Measurements from ENCODE around the gene HACL1. TPM values are rescaled to one million over a fixed set of nuclear protein-coding genes. Genes with fewer than 3 reads are reported as not detected.

The HACL1 gene
- total RNA-seq, 1 experiment from 2014 or later = 25.0 TPM

GRCh38 chr3:15512166-15512565, 89.2 kb downstream of the HACL1 start:
- Histone ChIP-seq H3K4me1 (peaks cover 2% of the 10 kb centered on the region; the same call in 1 of the 2 replicates), H3K4me3 (no peak overlapping the region), H3K27me3 (no peaks in the 10 kb centered on the region), H3K27ac (no peak overlapping the region), H3K36me3 (no peaks in the 10 kb centered on the region), H3K9me3 (replicated peaks) (no peaks in the 10 kb centered on the region)
- peak; percentile 71 to 80 for DNase-seq

GRCh38 chr3:15511156-15511555, 90.2 kb downstream of the HACL1 start:
- no peaks in the 10 kb centered on the region for H3K27me3 ChIP-seq
- no peak overlapping the region for H3K4me3 ChIP-seq
- H3K27ac ChIP-seq = no peak overlapping the region
- no peaks in the 10 kb centered on the region for H3K36me3 ChIP-seq
- no peaks in the 10 kb centered on the region for H3K9me3 ChIP-seq (replicated peaks)
- DNase-seq = no peak
- H3K4me1 ChIP-seq = peaks cover 2% of the 10 kb centered on the region; the same call in 1 of the 2 replicates

Other genes starting within 250 kb of the HACL1 start
- 23.8 TPM in 2 replicates for gene METTL6, start 174.0 kb downstream of the HACL1 start, total RNA-seq (2014; rRNA removed; shearing (Covaris generic))
- gene EAF1, start 174.0 kb downstream of the HACL1 start, total RNA-seq (2014; rRNA removed; shearing (Covaris generic)) = 13.4 and 13.6 TPM in 2 replicates
- gene COLQ, start 79.9 kb downstream of the HACL1 start, total RNA-seq (2014; rRNA removed; shearing (Covaris generic)) = 0.18 and 0.24 TPM in 2 replicates
- 6.6 and 8.0 TPM in 2 replicates for gene BTD, start 176 bp upstream of the HACL1 start, total RNA-seq (2014; rRNA removed; shearing (Covaris generic))
- gene ANKRD28, start 196.4 kb upstream of the HACL1 start, total RNA-seq (2014; rRNA removed; shearing (Covaris generic)) = 26.4 and 28.8 TPM in 2 replicates